Lower lobe of right lung (tissue), 2 donors: ENCODE data around the gene APLP2. TPM values are rescaled to one million over a fixed set of nuclear protein-coding genes. Genes with fewer than 3 reads are reported as not detected.

Source experiments
- ATAC-seq, 2 donors: fragments of 200-7000 bp; cut with Tn5 transposase; one replicate each; pipeline ENCODE4 v1.9.1; 2020 to 2022; ENCODE audit warnings: mild to moderate bottlenecking in 2 of 2, moderate library complexity in 2 of 2
- DNase-seq: peaks from one replicate; pipeline ENCODE4 v3.0.0-alpha.2; 2020
- H3K27ac ChIP-seq: fragments of 200-600 bp; one replicate; pipeline ENCODE4 v1.8.0; 2022
- H3K27me3 ChIP-seq: fragments of 200-600 bp; one replicate; pipeline ENCODE4 v1.8.0; 2022; ENCODE audit warnings: low read depth
- H3K36me3 ChIP-seq: fragments of 200-600 bp; one replicate; pipeline ENCODE4 v1.8.0; 2022; ENCODE audit warnings: mild to moderate bottlenecking
- H3K4me1 ChIP-seq: fragments of 200-600 bp; one replicate; pipeline ENCODE4 v1.8.0; 2022
- H3K4me3 ChIP-seq: fragments of 200-600 bp; one replicate; pipeline ENCODE4 v1.8.0; 2022; ENCODE audit warnings: mild to moderate bottlenecking
- H3K9me3 ChIP-seq: fragments of 200-600 bp; one replicate; pipeline ENCODE4 v1.8.0; 2022
- CTCF ChIP-seq: fragments of 200-600 bp; IDR thresholded peaks from one replicate; pipeline ENCODE4 v1.8.0; 2022; ENCODE audit warnings: antibody characterized with exemption, mild to moderate bottlenecking
- intact Hi-C: fragments of 100-400 bp; cut with DNase I; formaldehyde crosslinking; loops from one replicate; pipeline ENCODE4 v1.11.0; 2022
- total RNA-seq: library from RNA; stranded (reverse); fragmentation: NEBNext Ultra II Directional; extraction: Animal tissue kit (Norgen Biotek cat#: 25700); gene quantifications from one replicate; pipeline ENCODE4 v1.2.1, GENCODE V29; 2021
- donor health status: DM: no; HTN: yes; CAD: no; lungs with severe emphysema.

APLP2 gene
- total RNA-seq, 1 donor from 2014 or later = 582 TPM

GRCh38 chr11:130055617-130056016 is 14.1 kb upstream of the APLP2 start:
- DNase-seq (no peak), ATAC-seq (no peak)
- TF ChIP-seq CTCF = no peak
- H3K36me3 ChIP-seq = no peaks in the 10 kb centered on the region
- no peak overlapping the region for H3K27ac ChIP-seq
- H3K27me3 ChIP-seq = no peaks in the 10 kb centered on the region
- no peaks in the 10 kb centered on the region for H3K9me3 ChIP-seq
- no peak overlapping the region for H3K4me3 ChIP-seq
- H3K4me1 ChIP-seq = peaks cover 3% of the 10 kb centered on the region
- intact Hi-C loops = no loop called here

DNA sequence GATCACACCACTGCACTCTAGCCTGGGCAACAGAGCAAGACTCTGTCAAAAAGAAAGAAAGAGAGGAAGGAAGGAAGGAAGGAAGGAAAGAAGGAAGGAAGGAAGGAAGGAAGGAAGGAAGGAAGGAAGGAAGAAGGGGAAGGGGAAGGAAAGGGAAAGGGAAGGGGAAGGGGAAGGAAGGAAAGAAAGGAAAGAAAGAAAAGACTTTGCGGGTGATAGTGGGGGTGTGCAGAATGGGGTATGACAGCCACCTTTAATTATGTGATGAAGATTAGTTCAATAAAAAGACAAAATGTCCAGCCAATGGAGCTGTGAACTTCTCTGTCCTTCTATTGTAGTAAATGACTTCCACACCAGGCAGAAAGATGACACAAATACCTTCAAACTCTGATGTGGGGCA is 8.7 kb upstream of the APLP2 start:
- intact Hi-C loops = no loop called here
- H3K27me3 ChIP-seq = no peaks in the 10 kb centered on the region
- no peaks in the 10 kb centered on the region for H3K9me3 ChIP-seq
- no peak overlapping the region for H3K4me3 ChIP-seq
- no peak overlapping the region for H3K27ac ChIP-seq
- no peaks in the 10 kb centered on the region for H3K36me3 ChIP-seq
- no peak for ATAC-seq
- TF ChIP-seq CTCF = no peak
- no peak for DNase-seq
- no peaks in the 10 kb centered on the region for H3K4me1 ChIP-seq

GRCh38 chr11:130062026-130062425 is 7.7 kb upstream of the APLP2 start:
- Histone ChIP-seq H3K36me3 (no peaks in the 10 kb centered on the region), H3K9me3 (no peaks in the 10 kb centered on the region), H3K4me3 (no peak overlapping the region), H3K27me3 (no peaks in the 10 kb centered on the region), H3K4me1 (peaks cover 5% of the 10 kb centered on the region), H3K27ac (no peak overlapping the region)
- DNase-seq = no peak
- ATAC-seq = peak in 1 of 2 donors; percentile 52
- no peak for TF ChIP-seq CTCF
- intact Hi-C loops = no loop called here

DNA sequence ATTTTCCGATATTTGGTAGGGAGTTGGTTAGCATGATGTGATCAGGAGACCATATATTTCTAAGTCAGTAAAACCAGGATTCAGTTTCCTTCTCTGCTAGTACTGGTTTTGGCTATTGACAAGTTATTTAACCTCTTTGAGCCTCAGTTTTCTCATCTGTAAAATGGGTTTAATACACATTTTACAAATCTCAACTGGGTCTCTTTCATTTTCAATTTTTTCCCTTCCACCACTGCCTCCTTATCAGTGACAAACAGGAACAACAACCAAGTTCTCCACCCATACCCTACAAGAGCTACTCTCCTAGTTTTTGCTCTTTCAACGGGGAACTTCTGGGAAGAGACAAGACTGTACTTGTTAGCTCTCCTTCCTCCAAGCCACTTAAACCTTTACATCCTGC is 6.2 kb upstream of the APLP2 start:
- DNase-seq (no peak), ATAC-seq (no peak)
- intact Hi-C loops = no loop called here
- H3K27ac ChIP-seq = no peak overlapping the region
- peaks cover 12% of the 10 kb centered on the region for H3K4me1 ChIP-seq
- no peaks in the 10 kb centered on the region for H3K27me3 ChIP-seq
- no peak for TF ChIP-seq CTCF
- no peak overlapping the region for H3K4me3 ChIP-seq
- H3K9me3 ChIP-seq = no peaks in the 10 kb centered on the region
- no peaks in the 10 kb centered on the region for H3K36me3 ChIP-seq

- Histone ChIP-seq H3K27ac (no peak overlapping the region), H3K27me3 (no peaks in the 10 kb centered on the region), H3K4me1 (peaks cover 16% of the 10 kb centered on the region), H3K36me3 (no peaks in the 10 kb centered on the region), H3K9me3 (no peaks in the 10 kb centered on the region), H3K4me3 (no peak overlapping the region)
- intact Hi-C loops = no loop called here
- no peak for TF ChIP-seq CTCF
- ATAC-seq (no peak), DNase-seq (no peak)
Measured at GRCh38 chr11:130064596-130064995, 5.1 kb upstream of the APLP2 start.

GRCh38 chr11:130066338-130066737 is 3.4 kb upstream of the APLP2 start:
- Histone ChIP-seq H3K36me3 (no peaks in the 10 kb centered on the region), H3K27ac (no peak overlapping the region), H3K4me3 (no peak overlapping the region), H3K4me1 (peaks cover 19% of the 10 kb centered on the region), H3K9me3 (no peaks in the 10 kb centered on the region), H3K27me3 (no peaks in the 10 kb centered on the region)
- no peak for TF ChIP-seq CTCF
- ATAC-seq (no peak), DNase-seq (no peak)
- intact Hi-C loops = no loop called here
